Astrocyte (in vitro differentiated cells and primary cell): ENCODE data around the gene LRRC27.

Experiments
- EZH2 ChIP-seq: IDR thresholded peaks from 2 replicates; pipeline ENCODE4 v1.6.1; 2012; ENCODE audit warnings: mild to moderate bottlenecking, low read length, inconsistent platforms; ENCODE audit not compliant: insufficient read depth
- TF ChIP-seq, protein P1 (sequence below): IDR thresholded peaks from 2 replicates; pipeline ENCODE4 v1.5.1; 2011; ENCODE audit warnings: low read depth, mild to moderate bottlenecking, inconsistent platforms, low read length, moderate library complexity; ENCODE audit not compliant: insufficient read depth

GRCh38 chr10:132319853-132320653 is 11.9 kb upstream of the LRRC27 start:
- TF ChIP-seq, protein P1, sequence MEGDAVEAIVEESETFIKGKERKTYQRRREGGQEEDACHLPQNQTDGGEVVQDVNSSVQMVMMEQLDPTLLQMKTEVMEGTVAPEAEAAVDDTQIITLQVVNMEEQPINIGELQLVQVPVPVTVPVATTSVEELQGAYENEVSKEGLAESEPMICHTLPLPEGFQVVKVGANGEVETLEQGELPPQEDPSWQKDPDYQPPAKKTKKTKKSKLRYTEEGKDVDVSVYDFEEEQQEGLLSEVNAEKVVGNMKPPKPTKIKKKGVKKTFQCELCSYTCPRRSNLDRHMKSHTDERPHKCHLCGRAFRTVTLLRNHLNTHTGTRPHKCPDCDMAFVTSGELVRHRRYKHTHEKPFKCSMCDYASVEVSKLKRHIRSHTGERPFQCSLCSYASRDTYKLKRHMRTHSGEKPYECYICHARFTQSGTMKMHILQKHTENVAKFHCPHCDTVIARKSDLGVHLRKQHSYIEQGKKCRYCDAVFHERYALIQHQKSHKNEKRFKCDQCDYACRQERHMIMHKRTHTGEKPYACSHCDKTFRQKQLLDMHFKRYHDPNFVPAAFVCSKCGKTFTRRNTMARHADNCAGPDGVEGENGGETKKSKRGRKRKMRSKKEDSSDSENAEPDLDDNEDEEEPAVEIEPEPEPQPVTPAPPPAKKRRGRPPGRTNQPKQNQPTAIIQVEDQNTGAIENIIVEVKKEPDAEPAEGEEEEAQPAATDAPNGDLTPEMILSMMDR, result no peak
- TF ChIP-seq EZH2, result no peak
